ENCODE measurements around the gene RNF144A. TPM values are rescaled to one million over a fixed set of nuclear protein-coding genes. Genes with fewer than 3 reads are reported as not detected.

Gene RNF144A
- total and polyA plus RNA-seq, 2 of the 13 experiments (the other 11 are each of a cell fraction or from before 2014, with no cell fraction given): 13.9 to 16.5 TPM

DNA sequence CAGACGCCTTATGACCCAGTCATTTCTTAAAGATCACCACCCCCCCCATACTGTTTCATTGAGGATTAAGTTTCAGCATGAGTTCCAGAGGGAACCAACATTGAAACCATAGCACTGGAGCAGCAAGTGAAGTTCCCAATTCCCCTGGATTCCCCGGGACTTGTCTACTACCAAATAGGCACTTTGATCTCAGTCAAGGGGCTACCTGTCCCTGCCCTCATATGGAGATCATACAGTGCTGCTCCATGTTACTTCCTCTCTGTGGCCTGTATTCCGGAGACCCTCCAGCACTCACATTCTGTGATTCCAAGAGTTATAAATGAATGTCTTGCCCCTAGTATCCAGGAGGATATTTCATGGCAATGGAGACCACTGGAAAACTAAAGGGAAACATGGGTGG, 42.5 kb downstream of the RNF144A start:
- FAIRE-seq (no peak), ATAC-seq (no peak), DNase-seq (ENCODE audit: low spot score) (no peak)
- peaks cover 29% of the 10 kb centered on the region for H3K4me1 ChIP-seq (ENCODE audit: insufficient read depth, low read length)
- H3K4me3 ChIP-seq (replicated peaks in 1 of 3; ENCODE audit: insufficient read depth in 1 of 3, low read depth in 2 of 3, low read length in 3 of 3): no peak overlapping the region
- no peak overlapping the region for H3K4me2 ChIP-seq (ENCODE audit: low read depth, low read length)
- no peak overlapping the region for H2AFZ ChIP-seq (ENCODE audit: low read length)
- BruUV-seq (replicated peaks): no TSS peak
- no peaks in the 10 kb centered on the region for H3K9me3 ChIP-seq (ENCODE audit: low read length)
- whole genome bisulfite sequencing (ENCODE audit: low lambda C conversion rate): 90% methylated on average over 3 of the region's 3 CpGs
- H4K20me1 ChIP-seq (ENCODE audit: insufficient read depth, low read length): no peaks in the 10 kb centered on the region
- H3K36me3 ChIP-seq (replicated peaks in 1 of 2; ENCODE audit: control insufficient read depth in 1 of 2, insufficient read depth in 2 of 2, low read length in 2 of 2): no peaks in the 10 kb centered on the region
- H3K27me3 ChIP-seq (ENCODE audit: control insufficient read depth in 1 of 2, insufficient read depth in 2 of 2, low read length in 2 of 2): no peaks in the 10 kb centered on the region
- intact Hi-C loops (cut with micrococcal nuclease; ENCODE audit: unreplicated experiment): loop anchor here (5.0 kb wide), 1 partner anchor 37 kb away; no protein-coding TSS in a partner anchor
- POLR2A ChIA-PET: no interaction called here
- no peak overlapping the region for H3K27ac ChIP-seq (ENCODE audit: extremely low read length, insufficient read depth, low read length)
- CTCF ChIA-PET (ENCODE audit: low intra/inter-chr PET ratio, low total read pairs): no interaction called here
- no peak overlapping the region for H3K9ac ChIP-seq (ENCODE audit: insufficient read depth, low read depth, low read length)
- in situ Hi-C loops (cut with HindIII; ENCODE audit: extremely low pct_ligation_motif_present, low pct_unique_long_range_greater_than_20kb): no loop called here
- no peaks in the 10 kb centered on the region for H3K79me2 ChIP-seq (ENCODE audit: insufficient read depth, low read length)
- TF ChIP-seq TOE1 (CRISPR knock-in tag; IDR thresholded peaks at IDR 0.05) (no peak), AKAP8 (CRISPR knock-in tag; IDR thresholded peaks at IDR 0.05) (no peak), PCBP1 (IDR thresholded peaks at IDR 0.05; ENCODE audit: borderline replicate concordance, low read depth, low read length) (no peak), IRX3 (CRISPR knock-in tag; IDR thresholded peaks at IDR 0.05; ENCODE audit: borderline replicate concordance, low read depth) (no peak), HNF4A (CRISPR knock-in tag; IDR thresholded peaks at IDR 0.05) (no peak), JUNB (CRISPR knock-in tag; IDR thresholded peaks at IDR 0.05; ENCODE audit: borderline replicate concordance) (no peak), CC2D1A (CRISPR knock-in tag; IDR thresholded peaks at IDR 0.05) (no peak), ZNF777 (CRISPR knock-in tag; IDR thresholded peaks at IDR 0.05) (no peak), ZNF615 (CRISPR knock-in tag; IDR thresholded peaks at IDR 0.05; ENCODE audit: borderline replicate concordance) (no peak), HOXA3 (CRISPR knock-in tag; IDR thresholded peaks at IDR 0.05) (no peak), REST (IDR thresholded peaks at IDR 0.05; ENCODE audit: borderline replicate concordance in 1 of 2, low read depth in 1 of 2, low read length in 2 of 2) (no peak), ZBTB37 (CRISPR knock-in tag; IDR thresholded peaks at IDR 0.05) (no peak)
- TF ChIP-seq, protein P1, sequence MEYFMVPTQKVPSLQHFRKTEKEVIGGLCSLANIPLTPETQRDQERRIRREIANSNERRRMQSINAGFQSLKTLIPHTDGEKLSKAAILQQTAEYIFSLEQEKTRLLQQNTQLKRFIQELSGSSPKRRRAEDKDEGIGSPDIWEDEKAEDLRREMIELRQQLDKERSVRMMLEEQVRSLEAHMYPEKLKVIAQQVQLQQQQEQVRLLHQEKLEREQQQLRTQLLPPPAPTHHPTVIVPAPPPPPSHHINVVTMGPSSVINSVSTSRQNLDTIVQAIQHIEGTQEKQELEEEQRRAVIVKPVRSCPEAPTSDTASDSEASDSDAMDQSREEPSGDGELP (IDR thresholded peaks at IDR 0.05; ENCODE audit: borderline replicate concordance, low read depth): no peak
- TF ChIP-seq, protein P2, sequence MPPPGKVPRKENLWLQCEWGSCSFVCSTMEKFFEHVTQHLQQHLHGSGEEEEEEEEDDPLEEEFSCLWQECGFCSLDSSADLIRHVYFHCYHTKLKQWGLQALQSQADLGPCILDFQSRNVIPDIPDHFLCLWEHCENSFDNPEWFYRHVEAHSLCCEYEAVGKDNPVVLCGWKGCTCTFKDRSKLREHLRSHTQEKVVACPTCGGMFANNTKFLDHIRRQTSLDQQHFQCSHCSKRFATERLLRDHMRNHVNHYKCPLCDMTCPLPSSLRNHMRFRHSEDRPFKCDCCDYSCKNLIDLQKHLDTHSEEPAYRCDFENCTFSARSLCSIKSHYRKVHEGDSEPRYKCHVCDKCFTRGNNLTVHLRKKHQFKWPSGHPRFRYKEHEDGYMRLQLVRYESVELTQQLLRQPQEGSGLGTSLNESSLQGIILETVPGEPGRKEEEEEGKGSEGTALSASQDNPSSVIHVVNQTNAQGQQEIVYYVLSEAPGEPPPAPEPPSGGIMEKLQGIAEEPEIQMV (CRISPR knock-in tag; IDR thresholded peaks at IDR 0.05; ENCODE audit: low read depth): no peak
- TF ChIP-seq, protein P3, sequence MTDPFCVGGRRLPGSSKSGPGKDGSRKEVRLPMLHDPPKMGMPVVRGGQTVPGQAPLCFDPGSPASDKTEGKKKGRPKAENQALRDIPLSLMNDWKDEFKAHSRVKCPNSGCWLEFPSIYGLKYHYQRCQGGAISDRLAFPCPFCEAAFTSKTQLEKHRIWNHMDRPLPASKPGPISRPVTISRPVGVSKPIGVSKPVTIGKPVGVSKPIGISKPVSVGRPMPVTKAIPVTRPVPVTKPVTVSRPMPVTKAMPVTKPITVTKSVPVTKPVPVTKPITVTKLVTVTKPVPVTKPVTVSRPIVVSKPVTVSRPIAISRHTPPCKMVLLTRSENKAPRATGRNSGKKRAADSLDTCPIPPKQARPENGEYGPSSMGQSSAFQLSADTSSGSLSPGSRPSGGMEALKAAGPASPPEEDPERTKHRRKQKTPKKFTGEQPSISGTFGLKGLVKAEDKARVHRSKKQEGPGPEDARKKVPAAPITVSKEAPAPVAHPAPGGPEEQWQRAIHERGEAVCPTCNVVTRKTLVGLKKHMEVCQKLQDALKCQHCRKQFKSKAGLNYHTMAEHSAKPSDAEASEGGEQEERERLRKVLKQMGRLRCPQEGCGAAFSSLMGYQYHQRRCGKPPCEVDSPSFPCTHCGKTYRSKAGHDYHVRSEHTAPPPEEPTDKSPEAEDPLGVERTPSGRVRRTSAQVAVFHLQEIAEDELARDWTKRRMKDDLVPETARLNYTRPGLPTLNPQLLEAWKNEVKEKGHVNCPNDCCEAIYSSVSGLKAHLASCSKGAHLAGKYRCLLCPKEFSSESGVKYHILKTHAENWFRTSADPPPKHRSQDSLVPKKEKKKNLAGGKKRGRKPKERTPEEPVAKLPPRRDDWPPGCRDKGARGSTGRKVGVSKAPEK (CRISPR knock-in tag; IDR thresholded peaks at IDR 0.05; ENCODE audit: borderline replicate concordance): no peak

Data from HepG2 (cell line).